Activated CD4-positive, alpha-beta T cell treated with anti-CD3 and anti-CD28 coated beads for 36 hours (primary cell): ENCODE measurements around the gene DOCK11. TPM values are rescaled to one million over a fixed set of nuclear protein-coding genes. Genes with fewer than 3 reads are reported as not detected.
A peak's percentile ranks its signal among the peaks of the same experiment; 100 is the strongest.
"Not testable (repeated sequence)": the region's sequence is repeated elsewhere in the genome, so short reads cannot be mapped to it uniquely, and the experiment has no call there.

Source experiments
- ATAC-seq: fragments of 200-7000 bp; cut with Tn5 transposase; one replicate; pipeline ENCODE4 v1.10.0; 2021; ENCODE audit warnings: mild to moderate bottlenecking, moderate library complexity
- CTCF ChIA-PET: fragments of 350-600 bp; sonication (Branson Sonifier 250); formaldehyde crosslinking; loops from one replicate; lab custom pipeline; 2021; ENCODE audit warnings: antibody characterized with exemption; lab: Charles Lee
- POLR2A ChIA-PET: fragments of 350-600 bp; sonication (Branson Sonifier 250); formaldehyde crosslinking; loops from one replicate; lab custom pipeline; 2021; ENCODE audit warnings: antibody characterized with exemption, inconsistent platforms; lab: Charles Lee
- DNase-seq: peaks from one replicate; pipeline ENCODE4 v3.0.0-alpha.2; 2020
- H3K27ac Mint-ChIP-seq: one replicate; pipeline ENCODE4 v1.8.0; 2021; ENCODE audit warnings: mixed read lengths
- H3K27me3 Mint-ChIP-seq: one replicate; pipeline ENCODE4 v1.8.0; 2021; ENCODE audit warnings: mixed read lengths
- H3K36me3 Mint-ChIP-seq: one replicate; pipeline ENCODE4 v1.8.0; 2021; ENCODE audit warnings: low read depth, mixed read lengths
- H3K4me1 Mint-ChIP-seq: one replicate; pipeline ENCODE4 v1.8.0; 2021; ENCODE audit warnings: mixed read lengths
- H3K4me3 Mint-ChIP-seq: one replicate; pipeline ENCODE4 v1.8.0; 2021; ENCODE audit warnings: mild to moderate bottlenecking, moderate library complexity, mixed read lengths
- H3K9me3 Mint-ChIP-seq: one replicate; pipeline ENCODE4 v1.8.0; 2021; ENCODE audit warnings: low read depth, mixed read lengths
- intact Hi-C, 2 experiments: fragments of 100-400 bp; cut with DNase I in 1 of 2; cut with micrococcal nuclease in 1 of 2; formaldehyde crosslinking; loops; one replicate each; pipeline versions ENCODE4 v1.14.2 to v1.15.1; 2022 to 2024; cut with DNase I, micrococcal nuclease
- total RNA-seq, 2 experiments: library from RNA; stranded (reverse); gene quantifications; one replicate each; pipeline ENCODE4 v1.2.3, GENCODE V29; 2021

Gene DOCK11
- total RNA-seq, 2 experiments from 2014 or later, result 37.2 to 47.3 TPM

- intact Hi-C loops, result no loop called here
- DNase-seq, result no peak
- Mint-ChIP-seq H3K4me3 (no peak overlapping the region), H3K9me3 (no peaks in the 10 kb centered on the region), H3K27ac (no peak overlapping the region), H3K4me1 (peaks cover 5% of the 10 kb centered on the region), H3K36me3 (no peaks in the 10 kb centered on the region), H3K27me3 (peaks cover 14% of the 10 kb centered on the region)
- CTCF ChIA-PET, result no interaction called here
- POLR2A ChIA-PET, result no interaction called here
- no peak for ATAC-seq
Measured at GRCh38 chrX:118726396-118726795, 230.8 kb downstream of the DOCK11 start.

DNA sequence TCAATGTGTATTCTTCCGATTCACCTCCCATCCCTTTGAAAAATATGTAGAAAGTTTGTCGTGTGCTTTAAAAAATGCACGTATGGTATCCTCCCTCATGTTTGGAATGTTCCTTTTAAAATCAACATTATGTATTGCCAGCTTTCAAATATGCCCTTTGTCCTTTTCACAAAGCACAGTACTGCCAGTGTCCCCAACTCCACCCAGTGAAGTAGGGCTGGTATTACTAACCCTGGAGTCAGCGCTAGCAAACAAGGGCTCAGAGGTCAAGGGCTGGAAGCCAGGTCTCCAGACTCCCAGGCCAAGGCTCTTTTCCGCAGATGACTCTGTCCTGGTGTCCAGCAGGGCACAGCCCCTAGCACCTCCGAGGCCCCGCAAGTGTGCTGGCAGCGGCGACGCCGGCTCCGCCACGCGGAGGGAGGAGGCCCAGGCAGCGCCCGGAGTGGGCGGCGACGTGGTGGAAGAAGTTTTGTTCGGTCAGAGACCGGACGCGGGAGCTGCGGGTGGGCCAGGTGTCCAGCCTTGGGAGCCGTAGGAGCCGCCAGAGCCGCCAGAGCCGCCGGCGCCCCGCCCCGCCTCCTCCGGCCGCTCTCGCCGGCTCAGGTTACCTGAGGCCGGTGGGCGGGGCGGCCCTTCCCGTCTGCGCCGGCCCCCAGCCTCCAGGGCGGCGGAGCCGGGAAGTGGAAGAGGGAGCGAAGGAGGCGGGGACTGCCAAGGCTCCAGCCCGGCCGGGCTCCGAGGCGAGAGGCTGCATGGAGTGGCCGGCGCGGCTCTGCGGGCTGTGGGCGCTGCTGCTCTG lies 231.5 kb downstream of the DOCK11 start, which contains the start of gene IL13RA1:
IL13RA1 (plus strand) TSS at position 720 of the 799 bp plus-strand sequence; CDS start at position 753, 33 bp downstream.
- no peaks in the 10 kb centered on the region for H3K9me3 Mint-ChIP-seq
- ChIA-PET CTCF (interaction anchor here (0.6 kb wide), 1 partner anchor 273 kb away, joined by 3 read pairs; no protein-coding TSS in a partner anchor), POLR2A (no interaction called here)
- intact Hi-C loops, result no loop called here
- DNase-seq (peak; percentile 46), ATAC-seq (peak; percentile 83)
- H3K27ac Mint-ChIP-seq, result no peak within 1 kb of the TSS
- no peaks in the 10 kb centered on the region for H3K36me3 Mint-ChIP-seq
- H3K27me3 Mint-ChIP-seq, result peaks cover 15% of the 10 kb centered on the region
- peak within 1 kb of the TSS; percentile 47 for H3K4me3 Mint-ChIP-seq
- H3K4me1 Mint-ChIP-seq, result peaks cover 5% of the 10 kb centered on the region

- ATAC-seq, result peak; percentile 42
- H3K27me3 Mint-ChIP-seq, result peaks cover 15% of the 10 kb centered on the region
- no peak overlapping the region for H3K27ac Mint-ChIP-seq
- peak overlapping the region; percentile 47 for H3K4me3 Mint-ChIP-seq
- intact Hi-C loops, result no loop called here
- H3K4me1 Mint-ChIP-seq, result peaks cover 5% of the 10 kb centered on the region
- H3K36me3 Mint-ChIP-seq, result no peaks in the 10 kb centered on the region
- peak; percentile 13 for DNase-seq
- ChIA-PET POLR2A (no interaction called here), CTCF (no interaction called here)
- no peaks in the 10 kb centered on the region for H3K9me3 Mint-ChIP-seq
Measured at GRCh38 chrX:118727686-118728339, 232.2 kb downstream of the DOCK11 start.

GRCh38 chrX:118729042-118729652 lies 233.5 kb downstream of the DOCK11 start:
- H3K27me3 Mint-ChIP-seq, result peaks cover 17% of the 10 kb centered on the region
- CTCF ChIA-PET, result interaction anchor here (0.6 kb wide), 1 partner anchor 277 kb away, joined by 6 read pairs; no protein-coding TSS in a partner anchor
- H3K36me3 Mint-ChIP-seq, result no peaks in the 10 kb centered on the region
- H3K4me3 Mint-ChIP-seq, result no peak overlapping the region
- H3K9me3 Mint-ChIP-seq, result no peaks in the 10 kb centered on the region
- no peak overlapping the region for H3K27ac Mint-ChIP-seq
- intact Hi-C loops, result no loop called here
- ATAC-seq (no peak), DNase-seq (no peak)
- POLR2A ChIA-PET, result no interaction called here
- peaks cover 5% of the 10 kb centered on the region for H3K4me1 Mint-ChIP-seq

GRCh38 chrX:118730500-118731247 lies 235.1 kb downstream of the DOCK11 start:
- Mint-ChIP-seq H3K27me3 (peaks cover 19% of the 10 kb centered on the region), H3K4me3 (no peak overlapping the region), H3K36me3 (no peaks in the 10 kb centered on the region), H3K4me1 (peaks cover 8% of the 10 kb centered on the region), H3K9me3 (no peaks in the 10 kb centered on the region), H3K27ac (no peak overlapping the region)
- no peak for ATAC-seq
- CTCF ChIA-PET, result interaction anchor here (0.8 kb wide), 1 partner anchor 25 kb away, joined by 3 read pairs; no protein-coding TSS in a partner anchor
- no peak for DNase-seq
- POLR2A ChIA-PET, result no interaction called here
- intact Hi-C loops, result no loop called here

DNA sequence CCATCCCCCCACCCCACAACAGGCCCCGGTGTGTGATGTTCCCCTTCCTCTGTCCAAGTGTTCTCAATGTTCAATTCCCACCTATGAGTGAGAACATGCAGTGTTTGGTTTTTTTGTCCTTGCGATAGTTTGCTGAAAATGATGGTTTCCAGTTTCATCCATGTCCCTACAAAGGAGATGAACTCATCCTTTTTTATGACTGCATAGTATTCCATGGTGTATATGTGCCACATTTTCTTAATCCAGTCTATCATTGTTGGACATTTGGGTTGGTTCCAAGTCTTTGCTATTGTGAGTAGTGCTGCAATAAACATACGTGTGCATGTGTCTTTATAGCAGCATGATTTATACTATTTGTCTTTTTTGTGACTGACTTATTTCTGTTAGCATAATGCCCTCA lies 236.9 kb downstream of the DOCK11 start:
- POLR2A ChIA-PET, H3K4me3 Mint-ChIP-seq, CTCF ChIA-PET: not testable (repeated sequence)

GRCh38 chrX:118734909-118735308 lies 239.3 kb downstream of the DOCK11 start:
- DNase-seq, result no peak
- peaks cover 6% of the 10 kb centered on the region for H3K4me1 Mint-ChIP-seq
- no peak overlapping the region for H3K4me3 Mint-ChIP-seq
- no peak overlapping the region for H3K27ac Mint-ChIP-seq
- peaks cover 18% of the 10 kb centered on the region for H3K27me3 Mint-ChIP-seq
- ChIA-PET POLR2A (no interaction called here), CTCF (interaction anchor here (0.6 to 0.9 kb wide), 2 partner anchors 30 to 387 kb away, joined by 3 read pairs; no protein-coding TSS in a partner anchor)
- no peaks in the 10 kb centered on the region for H3K9me3 Mint-ChIP-seq
- ATAC-seq, result peak; percentile 33
- H3K36me3 Mint-ChIP-seq, result peaks cover 2% of the 10 kb centered on the region
- intact Hi-C loops, result no loop called here

More for the DNA sequence above, 236.9 kb downstream of the DOCK11 start:
- H3K36me3 Mint-ChIP-seq, DNase-seq, intact Hi-C loops, H3K27ac Mint-ChIP-seq, ATAC-seq, H3K9me3 Mint-ChIP-seq, H3K4me1 Mint-ChIP-seq: not testable (repeated sequence)
- H3K27me3 Mint-ChIP-seq, result peaks cover 23% of the 10 kb centered on the region

Other genes starting within 250 kb of the DOCK11 start
- gene WDR44, start 149.7 kb upstream of the DOCK11 start, total RNA-seq, result 1 to 10 TPM; 8.9 to 9.3 TPM
- gene IL13RA1, start 231.8 kb downstream of the DOCK11 start, total RNA-seq, result under 1 TPM; 0.81 to 0.98 TPM